ENCODE data around the gene PABPC1L. TPM values are rescaled to one million over a fixed set of nuclear protein-coding genes. Genes with fewer than 3 reads are reported as not detected.

The PABPC1L gene
- total RNA-seq, 1 experiment from 2014 or later: 83.5 TPM

DNA sequence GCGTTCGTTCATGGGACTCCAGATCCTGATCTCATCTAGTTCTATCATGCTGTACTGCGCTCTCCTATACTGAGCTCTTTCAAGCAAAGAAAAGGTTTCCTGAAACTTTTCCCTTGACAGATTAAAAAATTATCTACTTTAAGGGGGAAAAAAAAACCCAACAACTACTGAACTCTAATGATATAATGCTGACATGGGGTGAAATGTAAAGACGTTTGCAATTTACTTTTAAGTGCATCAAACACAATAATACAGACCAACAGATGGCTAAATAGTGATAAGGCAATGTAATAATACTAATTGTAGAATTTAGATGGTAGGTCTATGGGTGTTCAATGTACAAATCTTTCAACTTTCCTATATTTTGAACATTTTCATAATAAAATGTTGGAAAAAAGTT, 34.0 kb downstream of the PABPC1L start:
- Histone ChIP-seq H3T11ph (ENCODE audit: low read length) (no peak overlapping the region), H4K5ac (ENCODE audit: insufficient read length, low read depth, low read length) (no peak overlapping the region), H3K56ac (ENCODE audit: insufficient read length, low read depth, low read length) (no peak overlapping the region), H3K9me3 (ENCODE audit: control insufficient read depth, low read depth, low read length) (no peaks in the 10 kb centered on the region), H2BK20ac (ENCODE audit: low read depth, low read length, poor library complexity, severe bottlenecking) (no peak overlapping the region), H3K79me2 (ENCODE audit: insufficient read depth, low read length) (no peaks in the 10 kb centered on the region), H3K4ac (ENCODE audit: low read depth, low read length) (no peak overlapping the region), H2BK15ac (ENCODE audit: low read depth, low read length) (no peak overlapping the region), H3K23ac (ENCODE audit: insufficient read length, low read depth, low read length) (no peak overlapping the region), H2BK5ac (ENCODE audit: insufficient read length, low read length) (no peak overlapping the region), H2AFZ (ENCODE audit: low read length) (no peak overlapping the region), H4K8ac (replicated peaks; ENCODE audit: insufficient read length, low read depth, low read length) (no peak overlapping the region), H3K9ac (ENCODE audit: extremely low read depth, insufficient read length, low read length) (no peak overlapping the region), H3K14ac (ENCODE audit: insufficient read depth, low read length) (no peak overlapping the region), H3K4me1 (ENCODE audit: insufficient read depth, low read length) (no peaks in the 10 kb centered on the region), H3K18ac (ENCODE audit: insufficient read length, low read depth, low read length) (no peak overlapping the region), H3K23me2 (ENCODE audit: insufficient read length, low read depth, low read length, poor library complexity, severe bottlenecking) (no peaks in the 10 kb centered on the region), H3K4me2 (ENCODE audit: insufficient read depth, insufficient read length, low read length) (no peak overlapping the region), H3K27ac (ENCODE audit: insufficient read length, low read depth, low read length) (no peak overlapping the region), H4K20me1 (ENCODE audit: control insufficient read depth, insufficient read depth, insufficient read length) (no peaks in the 10 kb centered on the region), H2AK5ac (ENCODE audit: insufficient read length, low read length) (no peak overlapping the region), H2BK12ac (ENCODE audit: insufficient read length, low read depth, low read length) (no peak overlapping the region), H3K79me1 (ENCODE audit: insufficient read depth, low read depth, low read length, poor library complexity, severe bottlenecking) (no peaks in the 10 kb centered on the region), H4K91ac (ENCODE audit: insufficient read length, low read depth, low read length) (no peak overlapping the region), H2BK120ac (ENCODE audit: low read depth, low read length, poor library complexity, severe bottlenecking) (no peak overlapping the region), H3K27me3 (ENCODE audit: insufficient read depth, low read length) (no peaks in the 10 kb centered on the region)
- Mint-ChIP-seq H3K36me3 (ENCODE audit: insufficient read depth in 1 of 3, low read depth in 3 of 3) (peaks cover 9 to 80% (median 43%) of the 10 kb centered on the region in 3 experiments; a peak in 6 of 7 replicates), H3K9me3 (no peaks in the 10 kb centered on the region), H3K4me3 (no peak overlapping the region), H3K27me3 (ENCODE audit: low read depth) (no peaks in the 10 kb centered on the region), H3K4me1 (no peaks in the 10 kb centered on the region), H3K27ac (no peak overlapping the region)
- TF ChIP-seq, protein P1, sequence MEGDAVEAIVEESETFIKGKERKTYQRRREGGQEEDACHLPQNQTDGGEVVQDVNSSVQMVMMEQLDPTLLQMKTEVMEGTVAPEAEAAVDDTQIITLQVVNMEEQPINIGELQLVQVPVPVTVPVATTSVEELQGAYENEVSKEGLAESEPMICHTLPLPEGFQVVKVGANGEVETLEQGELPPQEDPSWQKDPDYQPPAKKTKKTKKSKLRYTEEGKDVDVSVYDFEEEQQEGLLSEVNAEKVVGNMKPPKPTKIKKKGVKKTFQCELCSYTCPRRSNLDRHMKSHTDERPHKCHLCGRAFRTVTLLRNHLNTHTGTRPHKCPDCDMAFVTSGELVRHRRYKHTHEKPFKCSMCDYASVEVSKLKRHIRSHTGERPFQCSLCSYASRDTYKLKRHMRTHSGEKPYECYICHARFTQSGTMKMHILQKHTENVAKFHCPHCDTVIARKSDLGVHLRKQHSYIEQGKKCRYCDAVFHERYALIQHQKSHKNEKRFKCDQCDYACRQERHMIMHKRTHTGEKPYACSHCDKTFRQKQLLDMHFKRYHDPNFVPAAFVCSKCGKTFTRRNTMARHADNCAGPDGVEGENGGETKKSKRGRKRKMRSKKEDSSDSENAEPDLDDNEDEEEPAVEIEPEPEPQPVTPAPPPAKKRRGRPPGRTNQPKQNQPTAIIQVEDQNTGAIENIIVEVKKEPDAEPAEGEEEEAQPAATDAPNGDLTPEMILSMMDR (conservative IDR thresholded peaks at IDR 0.05): no peak
- DNase-seq: no peak
- WGBS (ENCODE audit: extremely low coverage, insufficient read length, low lambda C conversion rate): no CpG with 5 or more reads among the region's 4 CpGs
